Measurements from ENCODE around the gene MAML2.

MAML2 gene

DNA sequence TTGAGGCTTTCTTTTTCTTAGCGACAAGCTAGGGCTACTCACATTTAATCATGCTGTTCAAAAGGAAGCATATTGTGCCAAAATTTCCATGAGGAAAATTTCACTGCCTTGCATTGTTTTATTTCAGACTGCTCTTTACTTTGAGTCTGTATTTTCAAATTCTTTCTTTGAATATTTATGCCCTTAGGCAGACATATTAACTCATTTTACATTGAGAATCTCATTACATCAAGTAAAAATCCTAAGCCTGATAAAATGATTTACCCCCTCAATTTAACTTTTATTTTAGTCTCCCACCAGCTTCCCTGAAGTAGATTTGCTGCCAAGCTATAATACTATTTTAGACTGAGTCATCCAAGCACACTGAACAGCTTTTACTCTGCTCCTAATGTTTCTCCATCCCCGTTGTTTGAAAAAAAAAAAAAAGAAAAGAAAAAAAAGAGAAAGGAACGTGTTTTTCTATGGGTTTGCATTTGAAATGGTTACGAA is 229.8 kb downstream of the MAML2 start:
- no peaks in the 10 kb centered on the region for H3K36me3 ChIP-seq (ENCODE audit: control insufficient read depth, insufficient read depth, low read length)
- no peak overlapping the region for H3K56ac ChIP-seq (ENCODE audit: low read length)
- no peak overlapping the region for H3K4ac ChIP-seq (ENCODE audit: low read depth, low read length)
- H3K23ac ChIP-seq (ENCODE audit: low read length) = no peak overlapping the region
- no peak overlapping the region for H4K8ac ChIP-seq (ENCODE audit: low read depth, low read length)
- H3K4me2 ChIP-seq (ENCODE audit: low read length) = no peak overlapping the region
- no peak overlapping the region for H3K18ac ChIP-seq (ENCODE audit: low read length)
- H2AK5ac ChIP-seq (ENCODE audit: low read length) = no peak overlapping the region
- H3K27me3 ChIP-seq (ENCODE audit: insufficient read depth, low read length, poor library complexity) = no peaks in the 10 kb centered on the region
- H3K9ac ChIP-seq (ENCODE audit: low read length) = no peak overlapping the region
- no peak overlapping the region for H3K27ac ChIP-seq (ENCODE audit: low read depth, low read length)
- no peak overlapping the region for H4K5ac ChIP-seq (ENCODE audit: low read length)
- DNase-seq = no peak
- WGBS (ENCODE audit: extremely low coverage, insufficient coverage, low lambda C conversion rate) = no CpG with 5 or more reads among the region's 4 CpGs
- H2BK15ac ChIP-seq (replicated peaks; ENCODE audit: low read depth) = no peak overlapping the region
- no peaks in the 10 kb centered on the region for H3K79me1 ChIP-seq (ENCODE audit: low read length)
- no peak overlapping the region for H3K4me3 ChIP-seq (ENCODE audit: low read length)
- H2BK120ac ChIP-seq (ENCODE audit: low read depth, low read length) = no peak overlapping the region
- H2BK5ac ChIP-seq (ENCODE audit: low read length) = no peak overlapping the region
- peaks cover 6% of the 10 kb centered on the region for H3K4me1 ChIP-seq (ENCODE audit: control insufficient read depth, low read depth, low read length)
- no peaks in the 10 kb centered on the region for H3K79me2 ChIP-seq (ENCODE audit: control insufficient read depth, insufficient read depth, low read length)

DNA sequence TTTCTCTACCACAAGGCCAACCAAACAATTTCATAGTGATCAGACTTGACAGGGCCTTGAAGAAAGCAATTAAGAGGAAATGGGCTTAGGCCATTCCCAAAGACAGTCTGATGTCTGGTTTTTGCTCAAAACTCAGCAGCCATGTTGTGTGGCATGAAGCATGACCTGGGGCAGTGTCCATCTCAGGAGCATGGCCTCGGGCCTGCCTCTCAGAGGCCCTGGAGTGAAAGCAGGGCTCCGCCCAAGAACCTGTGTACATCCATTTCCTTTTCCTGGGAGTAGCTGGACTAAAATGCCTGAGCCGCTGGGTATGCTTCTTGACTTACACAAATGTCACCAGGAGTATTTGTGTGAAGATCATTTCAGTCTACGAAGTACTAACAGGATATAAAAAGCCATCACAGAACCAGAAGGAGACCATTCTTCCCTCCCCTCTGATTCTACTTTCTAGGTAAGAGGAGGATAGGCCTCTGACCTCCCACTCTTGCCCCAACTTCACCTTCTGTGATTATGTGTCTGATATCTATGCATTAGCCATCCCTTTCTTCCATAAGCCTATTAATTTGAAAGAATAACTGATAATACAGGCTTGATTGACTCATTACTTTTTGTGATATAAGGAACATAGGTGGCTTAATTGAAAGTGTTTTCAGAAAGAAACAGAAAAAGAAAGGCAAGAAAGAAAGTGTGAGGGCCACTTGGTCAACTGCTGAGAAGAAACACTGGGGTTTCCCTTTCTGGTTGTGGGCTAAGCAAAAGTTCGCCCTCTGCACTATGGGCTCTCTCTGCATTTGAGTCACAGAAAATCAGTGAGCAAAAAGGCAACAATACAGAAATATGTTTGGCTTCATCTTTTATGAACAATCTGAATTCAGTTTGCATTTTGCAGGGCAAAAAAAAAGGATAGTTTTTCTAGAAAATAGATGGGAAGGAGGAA is 230.5 kb downstream of the MAML2 start:
- H3K4me1 ChIP-seq (ENCODE audit: control insufficient read depth, low read depth, low read length) = peaks cover 6% of the 10 kb centered on the region
- no peak overlapping the region for H4K5ac ChIP-seq (ENCODE audit: low read length)
- no peaks in the 10 kb centered on the region for H3K27me3 ChIP-seq (ENCODE audit: insufficient read depth, low read length, poor library complexity)
- WGBS (ENCODE audit: extremely low coverage, insufficient coverage, low lambda C conversion rate) = no CpG with 5 or more reads among the region's 5 CpGs
- no peak overlapping the region for H3K4me3 ChIP-seq (ENCODE audit: low read length)
- no peak overlapping the region for H4K8ac ChIP-seq (ENCODE audit: low read depth, low read length)
- H2BK15ac ChIP-seq (replicated peaks; ENCODE audit: low read depth) = no peak overlapping the region
- H3K27ac ChIP-seq (ENCODE audit: low read depth, low read length) = no peak overlapping the region
- no peak overlapping the region for H3K23ac ChIP-seq (ENCODE audit: low read length)
- H3K79me1 ChIP-seq (ENCODE audit: low read length) = no peaks in the 10 kb centered on the region
- H2BK5ac ChIP-seq (ENCODE audit: low read length) = no peak overlapping the region
- DNase-seq = no peak
- H3K56ac ChIP-seq (ENCODE audit: low read length) = no peak overlapping the region
- H3K79me2 ChIP-seq (ENCODE audit: control insufficient read depth, insufficient read depth, low read length) = no peaks in the 10 kb centered on the region
- no peak overlapping the region for H2BK120ac ChIP-seq (ENCODE audit: low read depth, low read length)
- no peak overlapping the region for H2AK5ac ChIP-seq (ENCODE audit: low read length)
- no peak overlapping the region for H3K9ac ChIP-seq (ENCODE audit: low read length)
- H3K4ac ChIP-seq (ENCODE audit: low read depth, low read length) = no peak overlapping the region
- H3K18ac ChIP-seq (ENCODE audit: low read length) = no peak overlapping the region
- H3K36me3 ChIP-seq (ENCODE audit: control insufficient read depth, insufficient read depth, low read length) = no peaks in the 10 kb centered on the region
- no peak overlapping the region for H3K4me2 ChIP-seq (ENCODE audit: low read length)

DNA sequence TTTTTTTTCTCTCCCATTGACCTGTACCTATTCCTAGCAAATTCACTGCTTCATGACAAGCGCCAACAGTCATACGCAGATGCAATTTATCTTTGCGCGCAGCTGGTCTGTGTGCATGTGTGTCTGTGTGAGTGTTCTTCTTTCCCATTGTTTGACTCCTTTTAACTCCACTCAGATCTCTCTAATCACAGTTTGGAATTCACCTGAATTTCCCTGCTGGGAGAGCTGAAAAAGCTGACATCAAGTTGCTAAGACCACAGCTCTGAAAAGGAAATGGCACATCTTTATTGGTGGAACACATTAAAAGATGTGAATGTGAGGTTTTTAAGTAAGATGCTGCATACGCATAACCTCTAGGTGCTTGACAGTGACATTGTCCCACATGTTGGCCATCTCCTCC is 231.7 kb downstream of the MAML2 start:
- Histone ChIP-seq H3K4ac (ENCODE audit: low read depth, low read length) (no peak overlapping the region), H2BK5ac (ENCODE audit: low read length) (no peak overlapping the region), H3K27ac (ENCODE audit: low read depth, low read length) (no peak overlapping the region), H3K56ac (ENCODE audit: low read length) (no peak overlapping the region), H3K79me2 (ENCODE audit: control insufficient read depth, insufficient read depth, low read length) (no peaks in the 10 kb centered on the region), H3K4me3 (ENCODE audit: low read length) (no peak overlapping the region), H3K23ac (ENCODE audit: low read length) (no peak overlapping the region), H4K5ac (ENCODE audit: low read length) (no peak overlapping the region), H4K8ac (ENCODE audit: low read depth, low read length) (no peak overlapping the region), H2BK15ac (replicated peaks; ENCODE audit: low read depth) (no peak overlapping the region), H3K27me3 (ENCODE audit: insufficient read depth, low read length, poor library complexity) (no peaks in the 10 kb centered on the region), H3K36me3 (ENCODE audit: control insufficient read depth, insufficient read depth, low read length) (no peaks in the 10 kb centered on the region), H3K9ac (ENCODE audit: low read length) (no peak overlapping the region), H3K18ac (ENCODE audit: low read length) (no peak overlapping the region), H2BK120ac (ENCODE audit: low read depth, low read length) (no peak overlapping the region), H2AK5ac (ENCODE audit: low read length) (no peak overlapping the region), H3K79me1 (ENCODE audit: low read length) (no peaks in the 10 kb centered on the region), H3K4me1 (ENCODE audit: control insufficient read depth, low read depth, low read length) (peaks cover 6% of the 10 kb centered on the region), H3K4me2 (ENCODE audit: low read length) (no peak overlapping the region)
- no CpG with 5 or more reads among the region's 5 CpGs for WGBS (ENCODE audit: extremely low coverage, insufficient coverage, low lambda C conversion rate)
- DNase-seq = peak; percentile 54

DNA sequence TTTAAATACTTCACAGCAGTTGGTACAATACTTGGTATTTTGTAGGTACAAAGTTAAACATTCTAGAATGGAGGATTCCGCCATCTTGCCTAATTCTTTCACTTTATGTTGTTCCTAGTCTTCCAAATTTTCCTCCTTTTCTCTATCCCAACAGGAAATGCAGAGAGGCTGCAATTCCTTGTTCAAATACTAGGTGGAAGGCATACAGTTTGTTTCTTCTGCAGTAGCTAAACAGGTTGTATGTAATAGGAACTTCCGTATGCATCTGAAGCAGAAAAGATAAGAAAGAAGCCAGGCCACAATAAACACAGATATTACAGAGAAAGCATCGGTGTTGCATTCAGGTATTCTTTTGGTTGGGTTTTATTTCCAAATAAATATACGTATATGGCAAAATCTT is 232.7 kb downstream of the MAML2 start:
- Histone ChIP-seq H3K27ac (ENCODE audit: low read depth, low read length) (no peak overlapping the region), H3K9ac (ENCODE audit: low read length) (no peak overlapping the region), H3K23ac (ENCODE audit: low read length) (no peak overlapping the region), H3K79me2 (ENCODE audit: control insufficient read depth, insufficient read depth, low read length) (no peaks in the 10 kb centered on the region), H3K4ac (ENCODE audit: low read depth, low read length) (no peak overlapping the region), H4K5ac (ENCODE audit: low read length) (no peak overlapping the region), H3K4me1 (ENCODE audit: control insufficient read depth, low read depth, low read length) (peaks cover 6% of the 10 kb centered on the region), H3K4me3 (ENCODE audit: low read length) (no peak overlapping the region), H3K4me2 (ENCODE audit: low read length) (no peak overlapping the region), H2BK120ac (ENCODE audit: low read depth, low read length) (no peak overlapping the region), H3K79me1 (ENCODE audit: low read length) (no peaks in the 10 kb centered on the region), H2BK15ac (replicated peaks; ENCODE audit: low read depth) (no peak overlapping the region), H3K18ac (ENCODE audit: low read length) (no peak overlapping the region), H4K8ac (ENCODE audit: low read depth, low read length) (no peak overlapping the region), H3K56ac (ENCODE audit: low read length) (no peak overlapping the region), H2BK5ac (ENCODE audit: low read length) (no peak overlapping the region), H3K27me3 (ENCODE audit: insufficient read depth, low read length, poor library complexity) (no peaks in the 10 kb centered on the region), H2AK5ac (ENCODE audit: low read length) (no peak overlapping the region), H3K36me3 (ENCODE audit: control insufficient read depth, insufficient read depth, low read length) (no peaks in the 10 kb centered on the region)
- DNase-seq = no peak
- WGBS (ENCODE audit: extremely low coverage, insufficient coverage, low lambda C conversion rate) = no CpG with 5 or more reads among the region's 4 CpGs

DNA sequence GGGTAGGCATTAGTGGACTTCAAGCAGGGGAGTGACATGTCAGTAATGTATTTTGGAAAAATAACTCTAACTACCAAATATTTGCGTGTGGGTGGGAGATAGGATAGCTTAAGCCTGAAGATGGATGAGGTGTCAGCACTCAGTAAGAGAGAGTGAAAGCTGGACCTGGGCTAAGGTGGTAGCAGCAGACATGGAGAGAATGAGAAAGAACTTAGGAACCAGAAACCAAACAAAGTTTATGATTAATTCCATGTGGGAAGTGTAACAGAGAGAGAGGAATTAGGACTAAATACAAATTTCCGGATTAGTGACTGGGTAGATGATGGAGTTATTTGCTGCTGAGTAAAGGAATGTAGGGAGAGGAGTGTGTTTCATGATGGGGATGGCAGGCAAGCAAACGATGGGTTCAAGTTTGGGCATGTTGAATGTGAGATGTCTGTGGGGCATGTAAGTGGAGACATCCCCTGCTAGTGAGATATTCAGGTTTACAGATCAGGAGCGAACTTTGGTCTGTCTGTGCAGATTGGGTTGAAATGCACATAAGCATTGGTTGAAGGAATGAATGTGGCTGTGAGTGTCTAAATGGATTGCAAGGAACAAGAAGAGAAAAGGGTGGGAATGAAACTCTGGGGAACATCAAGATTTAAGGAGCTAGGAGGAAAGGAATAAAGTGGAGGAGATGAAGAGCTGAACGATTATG is 233.5 kb downstream of the MAML2 start:
- no peak for DNase-seq
- H2BK5ac ChIP-seq (ENCODE audit: low read length) = no peak overlapping the region
- H3K56ac ChIP-seq (ENCODE audit: low read length) = no peak overlapping the region
- H3K27ac ChIP-seq (ENCODE audit: low read depth, low read length) = no peak overlapping the region
- no peaks in the 10 kb centered on the region for H3K79me1 ChIP-seq (ENCODE audit: low read length)
- no peak overlapping the region for H3K9ac ChIP-seq (ENCODE audit: low read length)
- no peak overlapping the region for H3K4me3 ChIP-seq (ENCODE audit: low read length)
- H3K4me1 ChIP-seq (ENCODE audit: control insufficient read depth, low read depth, low read length) = peaks cover 6% of the 10 kb centered on the region
- no peak overlapping the region for H2BK15ac ChIP-seq (replicated peaks; ENCODE audit: low read depth)
- whole genome bisulfite sequencing (ENCODE audit: extremely low coverage, insufficient coverage, low lambda C conversion rate) = no CpG with 5 or more reads among the region's 5 CpGs
- no peak overlapping the region for H4K5ac ChIP-seq (ENCODE audit: low read length)
- H3K4ac ChIP-seq (ENCODE audit: low read depth, low read length) = no peak overlapping the region
- H3K27me3 ChIP-seq (ENCODE audit: insufficient read depth, low read length, poor library complexity) = no peaks in the 10 kb centered on the region
- no peaks in the 10 kb centered on the region for H3K36me3 ChIP-seq (ENCODE audit: control insufficient read depth, insufficient read depth, low read length)
- H2AK5ac ChIP-seq (ENCODE audit: low read length) = peak overlapping the region; percentile 52
- H2BK120ac ChIP-seq (ENCODE audit: low read depth, low read length) = no peak overlapping the region
- no peak overlapping the region for H4K8ac ChIP-seq (ENCODE audit: low read depth, low read length)
- H3K18ac ChIP-seq (ENCODE audit: low read length) = no peak overlapping the region
- no peak overlapping the region for H3K4me2 ChIP-seq (ENCODE audit: low read length)
- no peaks in the 10 kb centered on the region for H3K79me2 ChIP-seq (ENCODE audit: control insufficient read depth, insufficient read depth, low read length)
- H3K23ac ChIP-seq (ENCODE audit: low read length) = no peak overlapping the region
